ENCODE results near the gene DIPK2A.

DNA sequence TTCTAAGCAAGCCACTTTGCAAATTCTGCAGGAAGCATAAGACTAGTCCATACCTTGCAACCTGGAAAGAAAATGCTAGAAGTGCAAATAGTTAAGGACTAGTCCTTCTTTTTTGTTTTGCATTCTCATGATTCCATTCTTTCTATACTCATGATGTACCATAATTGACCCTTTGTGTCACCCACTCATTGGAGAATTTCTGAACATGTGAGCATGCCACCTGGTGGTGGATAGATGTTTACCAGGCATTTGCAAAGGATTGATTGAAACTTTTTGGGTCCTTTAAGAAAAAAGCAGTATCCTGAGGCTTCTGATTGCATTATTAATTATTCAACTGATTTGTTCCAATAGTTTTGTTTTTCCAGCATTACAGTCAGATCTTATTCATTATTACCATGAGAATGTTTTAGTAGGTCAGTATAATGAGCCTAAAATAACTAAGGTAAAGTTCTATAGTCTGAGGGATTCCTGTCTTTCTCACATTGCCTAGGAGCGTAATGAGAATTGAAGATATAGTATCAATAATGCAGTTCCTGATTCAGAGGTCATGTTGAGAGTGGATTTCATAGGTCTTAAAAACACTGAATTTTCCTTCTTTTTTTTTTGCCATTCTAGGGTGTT is 20.2 kb upstream of the DIPK2A start:
- TF ChIP-seq POLR2A (IDR thresholded peaks at IDR 0.05) (no peak), POLR2AphosphoS5 (IDR thresholded peaks at IDR 0.05) (no peak), EP300 (IDR thresholded peaks at IDR 0.05) (no peak)
- TF ChIP-seq, protein P1, sequence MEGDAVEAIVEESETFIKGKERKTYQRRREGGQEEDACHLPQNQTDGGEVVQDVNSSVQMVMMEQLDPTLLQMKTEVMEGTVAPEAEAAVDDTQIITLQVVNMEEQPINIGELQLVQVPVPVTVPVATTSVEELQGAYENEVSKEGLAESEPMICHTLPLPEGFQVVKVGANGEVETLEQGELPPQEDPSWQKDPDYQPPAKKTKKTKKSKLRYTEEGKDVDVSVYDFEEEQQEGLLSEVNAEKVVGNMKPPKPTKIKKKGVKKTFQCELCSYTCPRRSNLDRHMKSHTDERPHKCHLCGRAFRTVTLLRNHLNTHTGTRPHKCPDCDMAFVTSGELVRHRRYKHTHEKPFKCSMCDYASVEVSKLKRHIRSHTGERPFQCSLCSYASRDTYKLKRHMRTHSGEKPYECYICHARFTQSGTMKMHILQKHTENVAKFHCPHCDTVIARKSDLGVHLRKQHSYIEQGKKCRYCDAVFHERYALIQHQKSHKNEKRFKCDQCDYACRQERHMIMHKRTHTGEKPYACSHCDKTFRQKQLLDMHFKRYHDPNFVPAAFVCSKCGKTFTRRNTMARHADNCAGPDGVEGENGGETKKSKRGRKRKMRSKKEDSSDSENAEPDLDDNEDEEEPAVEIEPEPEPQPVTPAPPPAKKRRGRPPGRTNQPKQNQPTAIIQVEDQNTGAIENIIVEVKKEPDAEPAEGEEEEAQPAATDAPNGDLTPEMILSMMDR (IDR thresholded peaks at IDR 0.05), result peak; percentile 31 to 55

Measured in suprapubic skin (tissue), 4 donors.